A673 (cell line): ENCODE measurements around the gene ADAMTS6. TPM values are rescaled to one million over a fixed set of nuclear protein-coding genes. Genes with fewer than 3 reads are reported as not detected.
"Not testable (repeated sequence)": the region's sequence is repeated elsewhere in the genome, so short reads cannot be mapped to it uniquely, and the experiment has no call there.

Experiments used
- BruUV-seq: library from RNA; stranded (reverse); fragments of 400-500 nt; replicated peaks from 2 replicates; lab custom pipeline; 2021; lab: Mats Ljungman, UMichigan
- CTCF ChIA-PET: fragments of 300-600 bp; sonication (Branson Sonifier 250); formaldehyde crosslinking; loops from one replicate; lab custom pipeline; 2022; ENCODE audit warnings: antibody characterized with exemption; lab: Charles Lee
- POLR2A ChIA-PET: fragments of 300-600 bp; sonication (Branson Sonifier 250); formaldehyde crosslinking; loops from one replicate; lab custom pipeline; 2022; ENCODE audit warnings: antibody characterized with exemption; ENCODE audit not compliant: low non-redundant PET; lab: Charles Lee
- DNase-seq: peaks from one replicate; pipeline ENCODE4 v3.0.0-alpha.2; 2015; ENCODE audit warnings: low spot score
- H3K27ac ChIP-seq: fragments of 200-600 bp; sonication (generic); 2 replicates; pipeline ENCODE4 v1.5.1; 2016; ENCODE audit warnings: mixed run types, low read depth, mild to moderate bottlenecking, mixed read lengths, antibody characterized with exemption, low read length; ENCODE audit not compliant: poor library complexity, severe bottlenecking
- H3K27me3 ChIP-seq: fragments of 200-600 bp; sonication (generic); replicated peaks from 2 replicates; pipeline ENCODE4 v1.6.1; 2017; ENCODE audit warnings: mixed run types, low read depth, mild to moderate bottlenecking, mixed read lengths, antibody characterized with exemption, low read length; ENCODE audit not compliant: insufficient read depth, poor library complexity
- H3K36me3 ChIP-seq: fragments of 200-600 bp; sonication (generic); 2 replicates; pipeline ENCODE4 v1.6.1; 2016; ENCODE audit warnings: mixed run types, mild to moderate bottlenecking, mixed read lengths, antibody characterized with exemption, low read length; ENCODE audit not compliant: insufficient read depth, poor library complexity, severe bottlenecking
- H3K4me1 ChIP-seq: fragments of 200-600 bp; sonication (generic); 2 replicates; pipeline ENCODE4 v1.6.1; 2017; ENCODE audit warnings: mixed run types, mild to moderate bottlenecking, mixed read lengths, antibody characterized with exemption, low read length; ENCODE audit not compliant: insufficient read depth, poor library complexity, severe bottlenecking
- H3K4me3 ChIP-seq: fragments of 200-600 bp; sonication (generic); 2 replicates; pipeline ENCODE4 v1.5.1; 2016; ENCODE audit warnings: low read depth, mixed run types, mild to moderate bottlenecking, mixed read lengths, low read length; ENCODE audit not compliant: poor library complexity, severe bottlenecking
- H3K9me3 ChIP-seq: fragments of 200-600 bp; sonication (generic); 2 replicates; pipeline ENCODE4 v1.6.1; 2016; ENCODE audit warnings: mixed run types, low read depth, mild to moderate bottlenecking, mixed read lengths, antibody characterized with exemption, low read length; ENCODE audit not compliant: poor library complexity, severe bottlenecking
- EZH2 ChIP-seq: fragments of 200-600 bp; sonication (generic); IDR thresholded peaks from 2 replicates; pipeline ENCODE4 v1.6.1; 2017; ENCODE audit warnings: borderline replicate concordance, low read depth, mild to moderate bottlenecking, mixed read lengths, antibody characterized with exemption, low read length; ENCODE audit not compliant: poor library complexity, severe bottlenecking
- intact Hi-C: fragments of 100-400 bp; cut with micrococcal nuclease; formaldehyde crosslinking; loops from one replicate; pipeline ENCODE4 v1.10.0; 2022; ENCODE audit not compliant: unreplicated experiment
- total RNA-seq: library from RNA; stranded (reverse); gene quantifications from 2 replicates; pipeline ENCODE4 v1.2.3, GENCODE V29; 2021
- TF ChIP-seq, protein P1 (sequence below): fragments of 300-800, 200-600 bp; sonication (generic); conservative IDR thresholded peaks from 2 replicates; pipeline ENCODE4 v1.5.1; 2017; ENCODE audit warnings: low read depth, mild to moderate bottlenecking, antibody characterized with exemption, low read length, moderate library complexity, mixed read lengths

ADAMTS6 gene
- total RNA-seq, 1 experiment from 2014 or later = 2.6 TPM

GRCh38 chr5:65186646-65187227, 295.0 kb downstream of the ADAMTS6 start:
- intact Hi-C loops = no loop called here
- no peak for TF ChIP-seq EZH2
- TF ChIP-seq, protein P1, sequence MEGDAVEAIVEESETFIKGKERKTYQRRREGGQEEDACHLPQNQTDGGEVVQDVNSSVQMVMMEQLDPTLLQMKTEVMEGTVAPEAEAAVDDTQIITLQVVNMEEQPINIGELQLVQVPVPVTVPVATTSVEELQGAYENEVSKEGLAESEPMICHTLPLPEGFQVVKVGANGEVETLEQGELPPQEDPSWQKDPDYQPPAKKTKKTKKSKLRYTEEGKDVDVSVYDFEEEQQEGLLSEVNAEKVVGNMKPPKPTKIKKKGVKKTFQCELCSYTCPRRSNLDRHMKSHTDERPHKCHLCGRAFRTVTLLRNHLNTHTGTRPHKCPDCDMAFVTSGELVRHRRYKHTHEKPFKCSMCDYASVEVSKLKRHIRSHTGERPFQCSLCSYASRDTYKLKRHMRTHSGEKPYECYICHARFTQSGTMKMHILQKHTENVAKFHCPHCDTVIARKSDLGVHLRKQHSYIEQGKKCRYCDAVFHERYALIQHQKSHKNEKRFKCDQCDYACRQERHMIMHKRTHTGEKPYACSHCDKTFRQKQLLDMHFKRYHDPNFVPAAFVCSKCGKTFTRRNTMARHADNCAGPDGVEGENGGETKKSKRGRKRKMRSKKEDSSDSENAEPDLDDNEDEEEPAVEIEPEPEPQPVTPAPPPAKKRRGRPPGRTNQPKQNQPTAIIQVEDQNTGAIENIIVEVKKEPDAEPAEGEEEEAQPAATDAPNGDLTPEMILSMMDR = no peak
- no TSS peak for BruUV-seq
- no peaks in the 10 kb centered on the region for H3K27me3 ChIP-seq
- no peak overlapping the region for H3K27ac ChIP-seq
- DNase-seq = no peak
- ChIA-PET POLR2A (no interaction called here), CTCF (no interaction called here)
- H3K4me3 ChIP-seq = no peak overlapping the region
- no peaks in the 10 kb centered on the region for H3K4me1 ChIP-seq
- no peaks in the 10 kb centered on the region for H3K36me3 ChIP-seq
- no peaks in the 10 kb centered on the region for H3K9me3 ChIP-seq

DNA sequence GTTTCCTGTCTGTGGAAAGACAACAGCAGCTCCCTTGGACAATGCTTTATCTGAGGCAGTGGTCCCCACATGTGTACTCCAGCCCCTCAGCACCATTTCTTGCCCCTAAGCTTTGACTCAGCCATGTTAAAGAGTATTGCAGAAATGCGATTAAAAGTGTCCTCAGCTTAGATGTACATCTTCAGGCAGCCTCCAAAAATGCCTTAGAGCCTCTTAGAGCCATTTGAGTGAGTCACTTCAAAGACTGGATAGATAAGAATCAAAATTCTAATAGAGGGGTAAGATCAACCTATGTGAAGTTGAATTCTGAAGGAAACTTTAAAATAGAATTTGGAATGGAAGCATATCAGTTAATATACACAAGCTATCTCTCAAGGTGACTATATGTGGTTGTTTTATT, 296.3 kb downstream of the ADAMTS6 start:
- POLR2A ChIA-PET = no interaction called here
- BruUV-seq = no TSS peak
- no peak overlapping the region for H3K4me3 ChIP-seq
- CTCF ChIA-PET = no interaction called here
- H3K9me3 ChIP-seq = no peaks in the 10 kb centered on the region
- intact Hi-C loops = no loop called here
- no peaks in the 10 kb centered on the region for H3K27me3 ChIP-seq
- no peak for DNase-seq
- TF ChIP-seq EZH2 = no peak
- H3K4me1 ChIP-seq = no peaks in the 10 kb centered on the region
- no peak overlapping the region for H3K27ac ChIP-seq
- no peaks in the 10 kb centered on the region for H3K36me3 ChIP-seq

- intact Hi-C loops = no loop called here
- no TSS peak for BruUV-seq
- DNase-seq = no peak
- TF ChIP-seq EZH2 = no peak
- TF ChIP-seq, protein P1 = no peak
- Histone ChIP-seq H3K36me3 (no peaks in the 10 kb centered on the region), H3K4me3 (no peak overlapping the region), H3K27me3 (no peaks in the 10 kb centered on the region), H3K27ac (no peak overlapping the region), H3K4me1 (no peaks in the 10 kb centered on the region), H3K9me3 (no peaks in the 10 kb centered on the region)
- ChIA-PET CTCF (no interaction called here), POLR2A (no interaction called here)
Measured at GRCh38 chr5:65184780-65185179, 296.9 kb downstream of the ADAMTS6 start.

- H3K27me3 ChIP-seq, intact Hi-C loops, CTCF ChIA-PET, POLR2A ChIA-PET, H3K27ac ChIP-seq, H3K36me3 ChIP-seq, BruUV-seq, H3K9me3 ChIP-seq, DNase-seq, H3K4me3 ChIP-seq, H3K4me1 ChIP-seq: not testable (repeated sequence)
Measured at GRCh38 chr5:65174231-65174630, 307.5 kb downstream of the ADAMTS6 start.
